NCI-H1417 treated with DMSO at 0.1 percent for 48 hours (cell line): ENCODE measurements around the gene HEBP1.
A peak's percentile ranks its signal among the peaks of the same experiment; 100 is the strongest.
"Not testable (repeated sequence)": the region's sequence is repeated elsewhere in the genome, so short reads cannot be mapped to it uniquely, and the experiment has no call there.

Source experiments
- DNase-seq: peaks from one replicate; lab custom pipeline; 2025; lab: John Stamatoyannopoulos, UW

The HEBP1 gene

GRCh38 chr12:12999959-13000615 is at the start of gene HEBP1:
TSS of gene HEBP1 (minus strand) at chr12:13000265. CDS start at chr12:13000114, 151 bp downstream.
- peak; percentile 49 for DNase-seq

GRCh38 chr12:13049816-13050215 is 49.8 kb upstream of the HEBP1 start:
- no peak for DNase-seq

- DNase-seq: no peak
Observed at GRCh38 chr12:13046964-13047363, 46.9 kb upstream of the HEBP1 start.

GRCh38 chr12:13045816-13046215 is 45.8 kb upstream of the HEBP1 start:
- no peak for DNase-seq

GRCh38 chr12:13044906-13045299 is 44.8 kb upstream of the HEBP1 start:
- no peak for DNase-seq

GRCh38 chr12:13044002-13044905 is 44.2 kb upstream of the HEBP1 start, which contains the start of gene FAM234B:
TSS of gene FAM234B (plus strand) at chr12:13044381. CDS start at chr12:13044404, 23 bp downstream.
- peak; percentile 35 for DNase-seq

GRCh38 chr12:13042666-13043230 is 42.7 kb upstream of the HEBP1 start:
- no peak for DNase-seq

GRCh38 chr12:13041224-13041623 is 41.2 kb upstream of the HEBP1 start:
- no peak for DNase-seq

- DNase-seq: no peak
Observed at GRCh38 chr12:13039328-13039956, 39.4 kb upstream of the HEBP1 start.

GRCh38 chr12:13038491-13039161 is 38.6 kb upstream of the HEBP1 start:
- no peak for DNase-seq

- DNase-seq: no peak
Observed at GRCh38 chr12:13036881-13037280, 36.8 kb upstream of the HEBP1 start.

- DNase-seq: not testable (repeated sequence)
Observed at GRCh38 chr12:13035335-13035734, 35.3 kb upstream of the HEBP1 start.

- no peak for DNase-seq
Observed at GRCh38 chr12:13033476-13033875, 33.4 kb upstream of the HEBP1 start.

- no peak for DNase-seq
Observed at GRCh38 chr12:13032164-13032563, 32.1 kb upstream of the HEBP1 start.

- DNase-seq: no peak
Observed at GRCh38 chr12:13030541-13031291, 30.7 kb upstream of the HEBP1 start.

- DNase-seq: no peak
Observed at GRCh38 chr12:13028825-13029570, 28.9 kb upstream of the HEBP1 start.

- DNase-seq: no peak
Observed at GRCh38 chr12:13027508-13027907, 27.4 kb upstream of the HEBP1 start.

- no peak for DNase-seq
Observed at GRCh38 chr12:13027032-13027431, 27.0 kb upstream of the HEBP1 start.

- DNase-seq: no peak
Observed at GRCh38 chr12:13026286-13026685, 26.2 kb upstream of the HEBP1 start.

- DNase-seq: no peak
Observed at GRCh38 chr12:13024531-13024916, 24.5 kb upstream of the HEBP1 start.
